PC-9 (cell line): ENCODE results near the gene KIF5B.

Source experiments
- CTCF ChIP-seq: fragments of 200-600 bp; sonication (generic); conservative IDR thresholded peaks from 2 replicates; pipeline ENCODE4 v1.6.1; 2017; ENCODE audit warnings: mixed run types, antibody characterized with exemption, mild to moderate bottlenecking, moderate library complexity
- EZH2 ChIP-seq: fragments of 200-600 bp; sonication (generic); IDR thresholded peaks from 2 replicates; pipeline ENCODE4 v1.8.0; 2017; ENCODE audit warnings: antibody characterized with exemption, low read depth

DNA sequence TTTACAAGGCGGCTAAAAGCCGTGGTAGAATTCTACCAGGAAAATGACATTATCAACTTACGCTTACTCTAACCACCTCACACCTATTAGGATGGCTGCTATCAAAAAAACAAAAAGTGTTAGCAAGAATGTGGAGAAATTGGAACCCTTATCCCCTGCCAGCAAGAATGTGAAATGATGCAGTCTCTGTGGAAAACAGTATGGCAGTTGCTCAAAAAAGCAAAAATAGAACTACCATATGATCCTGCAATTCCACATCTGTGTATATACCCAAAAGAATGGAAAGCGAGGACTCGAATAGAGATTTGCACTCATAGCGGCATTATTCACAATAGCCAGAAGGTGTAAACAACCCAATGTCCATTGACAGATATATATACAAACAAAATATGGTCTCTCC, 61.3 kb downstream of the KIF5B start:
- TF ChIP-seq CTCF, result no peak
- no peak for TF ChIP-seq EZH2
